NB4 (cell line): ENCODE data around the gene KCNQ4.

Experiments
- CTCF ChIP-seq: IDR thresholded peaks from one replicate; pipeline ENCODE4 v1.5.1; 2012; ENCODE audit warnings: low read depth, low read length
- POLR2A ChIP-seq: IDR thresholded peaks from 2 replicates; pipeline ENCODE4 v1.6.1; 2011; ENCODE audit warnings: mild to moderate bottlenecking; ENCODE audit not compliant: insufficient read length; ENCODE audit errors: extremely low read depth
- TF ChIP-seq, protein P1 (sequence below): IDR thresholded peaks from 2 replicates; pipeline ENCODE4 v1.6.1; 2011; ENCODE audit warnings: low read depth, low read length

- no peak for TF ChIP-seq CTCF
- TF ChIP-seq, protein P1, sequence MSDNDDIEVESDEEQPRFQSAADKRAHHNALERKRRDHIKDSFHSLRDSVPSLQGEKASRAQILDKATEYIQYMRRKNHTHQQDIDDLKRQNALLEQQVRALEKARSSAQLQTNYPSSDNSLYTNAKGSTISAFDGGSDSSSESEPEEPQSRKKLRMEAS: no peak
- no peak for TF ChIP-seq POLR2A
Observed at GRCh38 chr1:40734882-40735628, 48.5 kb upstream of the KCNQ4 start.
